ENCODE measurements around the gene DAPL1.
A peak's percentile ranks its signal among the peaks of the same experiment; 100 is the strongest.
"Not testable (repeated sequence)": the region's sequence is repeated elsewhere in the genome, so short reads cannot be mapped to it uniquely, and the experiment has no call there.

Gene DAPL1

DNA sequence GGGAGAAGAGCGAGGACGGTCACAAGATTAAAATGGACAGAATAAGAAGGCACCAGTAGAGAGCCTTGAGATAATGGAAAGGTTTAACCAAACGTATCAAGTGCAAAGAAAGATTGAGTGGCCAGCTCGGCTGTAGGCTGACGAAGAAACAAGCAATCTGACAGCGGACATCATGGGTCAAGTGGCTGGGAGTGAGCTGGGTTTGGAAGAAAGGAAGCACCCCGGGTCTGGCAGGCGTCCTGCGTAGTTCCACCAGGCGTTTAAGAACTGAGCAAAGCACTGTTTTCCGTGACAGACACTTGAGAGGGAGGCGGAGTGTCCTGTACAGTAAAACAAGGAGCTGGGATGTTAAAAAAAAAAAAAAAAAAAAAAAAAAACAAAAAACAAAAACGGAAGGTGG lies 27.1 kb downstream of the DAPL1 start:
- no peak for DNase-seq (ENCODE audit: low read depth in 2 of 2)

DNA sequence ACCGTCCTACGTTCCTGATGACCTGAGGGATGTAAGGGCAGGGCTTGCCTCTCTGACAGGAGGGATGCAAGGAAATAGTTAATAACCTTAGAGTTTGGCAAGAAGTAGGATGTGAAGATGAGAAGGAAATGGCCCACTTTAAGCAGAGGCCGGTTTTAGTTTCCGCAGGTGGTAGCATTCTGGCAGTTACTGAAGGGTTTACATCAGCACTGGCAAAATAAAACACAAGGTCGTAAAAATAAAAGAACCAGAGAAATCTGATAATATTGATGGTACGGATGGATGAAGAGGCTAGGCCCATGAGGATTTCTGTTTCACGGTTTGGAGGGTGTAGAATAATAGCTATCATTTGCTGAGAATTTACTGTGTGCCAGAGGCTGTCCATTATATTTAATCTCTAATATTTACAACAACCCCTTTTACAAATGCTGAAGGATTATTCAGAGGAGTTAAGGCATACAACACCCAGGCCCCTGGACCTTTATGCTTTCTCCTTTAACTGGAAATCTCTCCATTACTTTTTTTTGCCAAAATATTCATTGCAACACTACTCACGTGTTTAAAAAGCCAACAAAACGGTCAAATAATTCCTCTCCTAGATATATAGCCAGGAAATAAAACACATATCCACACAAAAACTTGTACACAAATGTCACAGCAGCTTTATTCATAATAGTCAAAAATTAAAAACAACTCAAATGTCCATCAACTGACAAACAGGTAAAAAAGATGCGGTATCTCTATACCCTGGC lies 28.5 kb downstream of the DAPL1 start:
- no peak for DNase-seq (ENCODE audit: low read depth in 2 of 2)

- DNase-seq (ENCODE audit: low read depth in 2 of 2), result no peak
Measured at GRCh38 chr2:158825021-158825420, 29.9 kb downstream of the DAPL1 start.

GRCh38 chr2:158826965-158827364 lies 31.8 kb downstream of the DAPL1 start:
- no peak for DNase-seq (ENCODE audit: low read depth in 2 of 2)

- peak; percentile 6 to 14 for DNase-seq (ENCODE audit: low read depth in 2 of 2)
Measured at GRCh38 chr2:158828378-158829164, 33.5 kb downstream of the DAPL1 start.

- DNase-seq (ENCODE audit: low read depth in 2 of 2), result no peak
Measured at GRCh38 chr2:158829167-158829566, 34.0 kb downstream of the DAPL1 start.

GRCh38 chr2:158830201-158830600 lies 35.1 kb downstream of the DAPL1 start:
- DNase-seq (ENCODE audit: low read depth in 2 of 2), result no peak

- no peak for DNase-seq (ENCODE audit: low read depth in 2 of 2)
Measured at GRCh38 chr2:158835431-158835830, 40.3 kb downstream of the DAPL1 start.

DNA sequence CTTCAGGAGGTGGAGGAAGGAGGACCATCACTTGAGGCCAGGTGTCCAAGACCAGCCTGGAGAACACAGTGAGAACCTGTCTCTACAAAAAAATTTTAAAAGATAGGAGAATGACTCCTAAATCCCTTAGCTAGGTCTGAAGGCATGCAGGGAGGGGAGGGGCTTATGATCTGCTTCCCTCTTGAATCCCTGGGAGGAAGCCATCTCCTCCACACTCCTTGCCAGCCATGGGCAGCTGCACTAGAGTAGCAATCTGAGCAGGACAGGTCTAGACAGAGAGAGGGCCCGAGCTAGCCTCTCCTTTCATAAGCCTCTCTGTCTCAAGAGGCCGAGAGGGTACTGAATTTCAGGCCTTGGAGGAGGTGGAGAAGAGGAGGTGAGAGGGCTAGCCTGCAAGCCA lies 42.5 kb downstream of the DAPL1 start:
- DNase-seq (ENCODE audit: low read depth in 2 of 2), result no peak

DNA sequence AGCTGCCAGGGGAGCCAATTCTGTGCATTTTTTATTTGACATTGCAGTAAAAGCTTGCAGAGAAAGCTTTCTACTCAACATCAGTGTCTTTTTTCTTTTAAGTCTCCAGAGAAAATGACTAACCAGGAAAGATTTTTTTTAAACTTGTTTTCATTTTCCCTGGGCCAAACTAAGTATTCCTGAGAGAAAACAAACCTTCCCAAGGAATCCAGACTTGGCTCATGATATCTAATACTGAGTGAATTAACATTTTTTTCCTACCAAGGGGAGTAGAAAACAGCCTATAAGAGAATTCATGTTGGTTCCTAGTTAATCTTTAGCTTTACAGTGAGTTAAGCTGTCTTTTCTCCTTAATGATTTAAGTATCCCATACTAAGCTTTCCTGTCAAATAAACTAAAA lies 46.7 kb downstream of the DAPL1 start:
- peak; percentile 67 to 70 for DNase-seq (ENCODE audit: low read depth in 2 of 2)

GRCh38 chr2:158845444-158845843 lies 50.3 kb downstream of the DAPL1 start:
- DNase-seq (ENCODE audit: low read depth in 2 of 2), result no peak

GRCh38 chr2:158845859-158846258 lies 50.7 kb downstream of the DAPL1 start:
- DNase-seq (ENCODE audit: low read depth in 2 of 2), result no peak

GRCh38 chr2:158847526-158847925 lies 52.4 kb downstream of the DAPL1 start:
- not testable (repeated sequence) for DNase-seq (ENCODE audit: low read depth in 2 of 2)

DNA sequence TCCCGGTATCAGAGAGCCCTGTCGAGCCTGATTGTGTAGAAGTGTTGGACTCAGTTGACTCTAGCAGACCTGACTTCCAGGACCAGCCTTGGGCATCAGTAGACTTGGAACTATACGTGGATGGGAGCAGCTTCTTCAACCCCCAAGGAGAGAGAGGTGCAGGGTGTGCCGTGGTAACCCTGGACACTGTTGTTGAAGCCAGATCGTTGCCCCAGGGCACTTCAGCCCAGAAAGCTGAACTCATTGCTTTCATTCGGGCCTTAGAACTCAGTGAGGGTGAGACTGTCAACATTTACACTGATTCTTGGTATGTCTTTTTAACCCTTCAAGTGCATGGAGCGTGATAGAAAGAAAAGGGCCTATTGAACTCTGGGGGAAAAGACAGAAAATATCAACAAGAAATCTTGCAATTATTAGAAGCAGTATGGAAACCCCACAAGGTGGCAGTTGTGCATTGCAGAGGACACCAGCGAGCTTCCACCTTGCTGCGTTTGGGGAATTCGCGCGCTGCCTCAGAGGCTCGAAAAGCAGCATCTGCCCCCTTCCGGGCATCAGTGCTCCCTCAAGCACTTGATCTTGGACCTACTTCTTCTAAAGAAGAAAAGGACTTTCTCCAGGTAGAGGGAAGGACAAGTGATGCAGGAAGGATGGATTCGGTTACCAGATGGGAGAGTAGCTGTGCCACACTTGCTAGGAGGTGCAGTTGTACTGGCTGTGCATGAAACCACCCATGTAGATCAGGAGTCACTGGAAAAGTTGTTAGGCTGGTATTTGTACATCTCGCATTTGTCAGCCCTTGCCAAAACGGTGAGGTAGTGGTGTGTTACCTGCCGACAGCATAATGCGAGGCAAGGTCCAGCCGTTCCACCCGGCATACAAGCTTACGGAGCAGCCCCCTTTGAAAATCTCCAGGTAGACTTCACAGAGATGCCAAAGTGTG lies 53.2 kb downstream of the DAPL1 start:
- DNase-seq (ENCODE audit: low read depth in 2 of 2), result not testable (repeated sequence)

DNA sequence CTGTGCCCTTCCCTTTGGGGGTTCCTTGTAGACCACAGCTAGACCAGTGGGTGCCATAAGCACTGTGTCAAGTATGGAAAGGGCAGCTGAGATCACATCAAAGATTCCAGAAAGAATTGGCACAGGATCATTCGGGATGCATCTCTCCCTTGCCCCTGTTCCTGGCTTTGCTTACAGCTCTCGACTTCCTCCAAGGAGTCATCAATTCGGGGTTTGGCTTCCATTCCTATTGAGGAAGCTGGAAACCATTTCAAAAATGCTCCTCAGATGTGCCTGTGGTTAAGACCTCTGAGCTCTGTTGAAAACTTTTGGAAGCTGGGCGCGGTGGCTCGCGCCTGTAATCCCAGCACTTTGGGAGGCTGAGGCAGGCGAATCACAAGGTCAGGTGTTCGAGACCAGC lies 65.1 kb downstream of the DAPL1 start:
- DNase-seq (ENCODE audit: low read depth in 2 of 2), result peak; percentile 14 to 25

DNA sequence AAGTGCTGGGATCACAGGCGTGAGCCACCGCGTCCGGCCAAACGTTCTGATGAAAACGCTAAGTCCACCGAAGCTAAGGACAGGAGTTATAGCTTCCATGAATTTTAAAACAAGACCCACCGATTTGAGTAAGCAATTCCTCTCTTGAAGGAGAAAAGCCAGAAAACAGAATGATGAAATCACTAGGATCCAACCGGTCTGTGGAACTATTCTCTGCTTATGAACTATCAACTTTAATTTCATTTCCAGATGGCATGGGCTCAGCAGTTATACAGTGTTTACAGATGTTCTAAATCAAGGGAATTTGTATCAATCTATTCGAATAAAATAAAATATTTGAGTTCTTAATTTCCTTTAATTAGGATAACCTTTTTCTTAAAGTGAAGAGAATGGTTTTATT lies 66.5 kb downstream of the DAPL1 start:
- DNase-seq (ENCODE audit: low read depth in 2 of 2), result not testable (repeated sequence)

DNA sequence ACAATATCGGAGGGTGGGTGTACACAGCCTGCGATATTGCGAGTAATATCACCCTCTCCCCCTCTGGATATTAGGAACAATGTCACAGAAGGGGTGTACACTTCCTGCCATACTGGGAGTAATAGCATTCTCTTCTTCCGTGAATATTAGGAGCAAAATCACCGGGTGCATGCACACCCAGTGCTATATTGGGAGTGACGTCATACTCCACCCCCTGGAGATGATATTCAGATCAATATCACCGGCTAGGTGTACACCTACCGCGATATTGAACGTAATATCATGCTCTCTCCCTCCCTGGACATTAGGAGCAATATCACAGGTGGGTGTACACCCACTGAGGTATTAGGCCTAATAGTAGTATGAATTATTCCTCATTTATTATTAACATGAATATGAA lies 70.4 kb downstream of the DAPL1 start:
- DNase-seq (ENCODE audit: low read depth in 2 of 2), result not testable (repeated sequence)

Measured in fibroblast of skin of left quadriceps (primary cell).